NCI-H1417 (cell line): ENCODE data around the gene RAVER2.
A peak's percentile ranks its signal among the peaks of the same experiment; 100 is the strongest.
"Not testable (repeated sequence)": the region's sequence is repeated elsewhere in the genome, so short reads cannot be mapped to it uniquely, and the experiment has no call there.

Experiments
- DNase-seq, 3 experiments: peaks; one replicate each; lab custom pipeline; 2025; lab: John Stamatoyannopoulos, UW

Gene RAVER2

DNA sequence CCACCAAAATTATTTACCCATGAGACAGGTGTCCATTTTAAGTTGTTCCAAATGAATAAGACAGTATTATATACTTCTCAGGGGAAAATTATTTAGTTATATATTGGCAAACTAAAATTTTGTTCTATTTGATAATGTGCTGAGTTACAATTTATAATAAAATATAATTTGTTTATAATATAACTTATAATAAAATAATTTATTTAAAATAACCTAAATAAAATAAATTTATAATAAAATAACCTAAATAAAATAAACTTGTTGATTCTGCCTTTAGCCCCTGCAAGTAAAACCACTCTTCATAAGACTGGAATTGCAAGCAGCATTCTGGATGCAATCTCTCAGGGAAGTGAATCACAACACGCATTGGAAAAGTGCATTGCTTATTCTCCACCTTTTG lies 69.6 kb downstream of the RAVER2 start:
- no peak for DNase-seq

DNA sequence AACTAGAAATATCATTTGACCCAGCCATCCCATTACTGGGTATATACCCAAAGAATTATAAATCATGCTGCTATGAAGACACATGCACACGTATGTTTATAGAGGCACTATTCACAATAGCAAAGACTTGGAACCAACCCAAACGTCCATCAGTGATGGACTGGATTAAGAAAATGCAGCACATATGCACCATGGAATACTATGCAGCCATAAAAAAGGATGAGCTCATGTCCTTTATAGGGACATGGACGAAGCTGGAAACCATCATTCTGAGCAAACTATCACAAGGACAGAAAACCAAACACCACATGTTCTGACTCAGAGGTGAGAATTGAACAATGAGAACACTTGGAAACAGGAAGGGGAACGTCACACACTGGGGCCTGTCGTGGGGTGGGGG lies 72.5 kb downstream of the RAVER2 start:
- not testable (repeated sequence) for DNase-seq

DNA sequence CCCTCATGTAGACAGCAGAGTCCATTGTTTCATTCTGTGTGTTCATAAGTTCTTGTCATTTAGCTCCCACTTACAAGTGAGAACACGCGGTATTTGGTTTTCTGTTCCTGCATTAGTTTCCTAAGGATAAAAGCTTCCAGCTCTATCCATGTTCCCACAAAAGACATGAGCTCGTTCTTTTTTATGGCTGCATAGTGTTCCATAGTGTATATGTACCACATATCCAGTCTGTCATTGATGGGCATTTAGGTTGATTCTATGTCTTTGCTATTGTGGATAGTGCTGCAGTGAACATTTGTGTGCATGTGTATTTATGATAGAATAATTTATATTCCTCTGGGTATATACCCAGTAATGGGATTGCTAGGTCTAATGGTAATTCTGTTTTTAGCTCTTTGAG lies 75.7 kb downstream of the RAVER2 start:
- not testable (repeated sequence) for DNase-seq

DNA sequence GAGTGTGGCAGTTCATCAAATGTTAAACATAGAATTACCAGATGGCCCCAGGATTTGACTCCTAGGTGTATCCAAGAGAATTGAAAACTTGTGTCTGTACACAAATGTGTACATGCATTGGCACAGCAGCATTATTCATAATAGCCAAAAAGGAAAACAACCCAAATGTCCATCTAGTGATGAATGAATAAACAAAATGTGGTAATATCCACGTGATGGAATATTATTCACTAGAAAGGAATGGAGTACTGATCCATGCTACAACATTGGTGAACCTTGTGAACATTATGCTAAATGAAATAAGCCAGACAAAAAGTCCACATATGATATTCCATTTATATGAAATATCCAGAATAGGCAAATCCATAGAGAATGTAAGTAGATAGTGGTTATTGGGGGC lies 77.7 kb downstream of the RAVER2 start:
- DNase-seq, result no peak

DNA sequence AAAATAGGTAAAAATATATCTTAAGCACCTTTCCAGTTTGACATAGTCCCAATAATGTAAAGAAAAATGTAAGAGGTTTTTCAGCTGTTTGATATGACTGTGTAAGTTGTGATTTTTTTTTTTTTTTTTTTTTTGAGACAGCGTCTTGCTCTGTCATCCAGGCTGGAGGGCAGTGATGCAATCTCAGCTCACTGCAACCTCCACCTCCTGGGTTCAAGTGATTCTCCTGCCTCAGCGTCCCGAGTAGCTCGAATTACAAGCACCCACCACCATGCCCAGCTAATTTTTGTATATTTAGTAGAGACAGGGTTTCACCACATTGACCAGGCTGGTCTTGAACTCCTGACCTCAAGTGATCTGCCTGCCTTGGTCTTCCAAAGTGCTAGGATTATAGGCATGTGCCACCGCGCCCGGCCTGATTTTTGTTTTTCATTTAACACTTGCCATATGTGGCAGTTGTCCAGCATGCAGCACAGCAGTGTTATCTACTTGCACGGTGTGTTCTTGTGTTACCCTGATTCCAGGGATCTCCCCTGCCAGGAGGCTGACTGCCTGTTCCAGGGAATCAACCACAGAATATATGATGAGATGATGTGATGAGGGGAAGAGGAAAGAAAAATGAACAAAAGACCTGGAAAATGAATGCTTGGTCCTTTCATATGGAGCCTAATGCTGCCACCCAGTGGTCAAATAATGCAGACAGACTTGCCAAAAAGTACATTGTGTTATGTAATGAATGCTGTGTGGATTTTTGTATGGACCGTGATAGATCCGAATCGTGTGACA lies 79.0 kb downstream of the RAVER2 start:
- DNase-seq, result peak; percentile 61 to 89 (median 77)

DNA sequence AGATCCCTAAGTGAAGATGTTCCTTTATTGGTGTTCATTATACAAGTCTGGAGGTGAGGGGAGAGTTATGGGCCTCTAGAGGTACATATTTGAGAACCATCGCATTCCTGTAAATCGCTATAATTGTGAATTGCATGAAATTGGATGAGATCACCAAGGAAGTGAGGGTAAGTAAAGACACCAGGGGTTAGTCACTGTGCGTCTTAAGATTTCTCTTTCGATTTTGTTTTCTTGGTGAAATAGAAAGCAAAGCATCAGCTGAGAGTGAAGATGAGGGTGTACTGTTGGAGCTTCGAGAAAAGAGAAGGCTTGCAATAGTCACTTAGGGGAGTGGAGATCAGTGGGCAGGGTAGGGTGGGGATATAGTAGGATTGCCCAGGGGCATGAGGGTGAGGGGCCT lies 82.1 kb downstream of the RAVER2 start:
- DNase-seq, result no peak

DNA sequence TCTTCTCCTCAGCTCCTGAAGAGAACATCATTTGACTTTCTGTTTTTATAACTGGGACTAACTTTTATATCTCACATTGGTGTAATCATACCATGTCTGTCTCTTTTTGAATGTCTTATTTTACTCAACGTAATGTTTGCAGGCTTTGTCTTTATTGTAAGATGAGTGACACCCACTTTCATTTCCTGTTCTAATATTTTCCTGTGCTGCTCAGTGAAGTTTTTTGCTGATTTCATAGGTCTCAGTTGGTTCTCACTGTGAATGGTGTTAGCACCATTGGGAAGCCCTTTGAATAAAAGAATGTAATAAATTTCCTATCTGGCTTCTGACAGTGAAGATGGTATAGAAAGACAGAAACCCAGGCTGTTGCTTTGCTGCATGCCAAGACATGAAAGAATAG lies 84.0 kb downstream of the RAVER2 start:
- DNase-seq, result no peak

DNA sequence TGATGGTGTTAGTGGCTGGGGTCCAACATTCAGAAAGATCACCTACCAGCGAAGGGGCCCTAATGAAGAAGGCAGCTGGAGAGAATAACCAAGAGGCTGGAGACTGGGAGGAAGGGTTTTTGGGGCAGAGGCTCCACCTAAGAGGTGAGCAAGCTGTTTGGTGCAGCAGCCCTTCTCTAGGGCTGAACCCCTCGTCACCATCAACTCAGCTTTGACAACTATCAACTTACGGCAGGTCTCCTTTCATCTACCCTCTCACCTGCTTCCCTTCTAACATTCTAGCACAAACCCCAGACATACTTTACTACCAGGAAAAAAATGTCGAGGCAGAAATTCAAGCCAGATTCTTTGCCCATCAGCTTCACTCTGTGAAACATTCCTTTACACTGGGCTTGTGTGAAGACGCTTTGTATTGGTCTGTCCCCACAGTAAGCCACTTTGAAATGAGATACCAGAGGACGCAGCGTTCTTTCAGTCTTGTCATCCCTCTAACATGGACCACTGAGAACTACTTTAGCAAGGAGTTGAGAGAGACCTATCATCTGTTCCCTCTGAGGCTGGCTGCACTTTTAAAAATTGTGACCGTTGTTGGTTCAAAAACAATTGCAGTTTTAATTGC lies 84.6 kb downstream of the RAVER2 start:
- no peak for DNase-seq

DNA sequence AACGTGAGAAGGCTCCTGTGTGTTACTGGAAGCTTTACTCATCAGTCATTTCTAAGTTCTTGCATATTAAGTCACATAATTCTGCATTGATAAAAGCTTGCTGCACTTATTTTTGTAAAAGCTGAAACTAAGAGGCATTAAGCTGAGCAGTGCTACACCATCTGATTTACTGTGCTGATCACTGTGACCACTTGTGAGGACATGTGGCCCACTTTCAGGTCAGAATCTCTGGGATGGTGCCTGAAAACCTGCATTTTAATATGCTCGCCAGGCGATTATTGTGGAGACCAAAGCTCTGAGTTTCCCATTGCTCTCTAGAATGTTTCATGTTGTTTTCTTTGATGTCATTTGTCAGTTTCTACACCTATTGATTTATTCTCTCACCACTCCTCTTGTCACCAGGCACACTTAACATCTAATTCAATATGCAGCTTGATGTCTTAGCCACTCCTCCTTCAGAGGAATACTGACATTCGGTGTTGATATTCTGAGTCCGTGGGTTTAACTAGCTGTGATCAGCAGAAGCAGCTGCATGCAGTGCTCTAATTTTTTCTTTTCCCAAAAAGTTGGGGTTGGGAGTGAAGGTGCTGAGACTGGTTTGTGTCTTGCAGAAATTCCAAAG lies 85.3 kb downstream of the RAVER2 start:
- no peak for DNase-seq

DNA sequence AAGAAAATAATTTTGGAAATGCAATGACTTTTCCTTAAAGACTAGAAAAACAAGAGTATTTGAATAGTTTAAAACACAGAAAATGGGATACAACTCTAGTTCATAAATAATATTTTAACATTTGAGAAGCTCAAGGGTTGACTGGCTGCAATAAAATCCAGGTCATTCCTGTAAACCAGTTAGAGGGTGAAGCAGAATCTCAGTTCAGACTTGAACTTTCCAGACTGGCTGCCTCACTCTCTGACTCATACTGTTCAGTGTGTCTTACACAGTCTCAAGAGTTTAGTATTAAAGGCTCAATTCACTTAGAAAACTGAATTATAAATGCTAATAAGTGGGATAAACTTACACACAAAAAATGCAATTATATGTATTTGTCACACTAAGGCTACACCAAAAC lies 89.9 kb downstream of the RAVER2 start:
- no peak for DNase-seq

DNA sequence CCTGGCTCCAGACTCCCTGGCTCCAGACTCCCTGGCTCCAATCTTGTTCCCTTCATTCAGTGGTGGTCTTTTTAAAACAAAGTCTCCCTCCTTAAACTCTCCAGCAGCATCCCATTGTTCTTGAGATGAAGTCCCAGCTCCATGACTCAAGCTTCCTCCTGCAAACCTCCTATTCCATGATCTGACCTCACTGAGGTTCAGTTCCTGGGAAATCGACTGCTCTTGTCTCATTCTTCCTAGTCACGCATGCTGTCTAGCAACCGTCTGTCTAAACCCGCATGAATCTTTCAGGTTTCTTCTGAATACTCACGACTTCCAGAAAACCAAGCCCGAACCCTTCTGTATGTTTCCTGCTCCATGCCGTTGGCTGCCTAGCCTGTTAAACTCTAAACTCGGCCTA lies 91.9 kb downstream of the RAVER2 start:
- DNase-seq, result no peak

DNA sequence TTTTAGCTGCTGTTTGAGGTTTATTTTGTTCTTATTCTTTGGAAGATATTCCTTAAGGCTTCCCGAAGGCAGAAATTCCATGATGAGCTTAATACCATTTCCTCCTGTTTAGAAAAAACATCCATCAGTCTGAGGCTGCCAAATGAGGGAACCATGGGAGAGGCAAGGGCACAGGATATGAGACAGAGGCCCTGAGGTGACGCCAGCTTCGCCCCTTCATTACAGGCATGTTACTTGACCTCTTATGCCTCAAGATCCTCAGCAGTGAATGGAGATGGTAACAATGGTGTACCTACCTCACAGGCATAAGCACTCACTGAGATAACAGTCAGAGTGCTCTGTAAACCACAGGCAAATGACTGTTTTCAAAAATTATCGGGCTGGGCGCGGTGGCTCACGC lies 93.6 kb downstream of the RAVER2 start:
- DNase-seq, result no peak

DNA sequence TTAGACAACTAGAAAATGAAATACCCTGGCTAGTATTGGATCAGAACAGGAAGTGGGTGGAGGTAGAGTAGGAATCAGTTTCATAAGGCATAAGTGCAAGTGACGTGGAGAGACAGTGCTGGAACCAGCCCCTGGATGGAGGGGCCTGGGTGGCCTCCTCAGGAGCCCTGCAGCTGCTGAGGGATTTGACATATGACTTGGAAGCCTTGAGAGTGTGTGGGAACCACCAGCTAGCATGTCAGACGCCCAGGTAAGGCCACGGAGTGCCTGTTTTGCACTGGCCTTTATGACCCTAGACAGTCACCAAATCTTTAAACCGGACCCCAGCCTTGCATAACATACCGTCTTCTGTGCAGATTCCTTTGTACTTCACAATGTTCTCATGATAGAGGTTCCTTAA lies 94.4 kb downstream of the RAVER2 start:
- no peak for DNase-seq

DNA sequence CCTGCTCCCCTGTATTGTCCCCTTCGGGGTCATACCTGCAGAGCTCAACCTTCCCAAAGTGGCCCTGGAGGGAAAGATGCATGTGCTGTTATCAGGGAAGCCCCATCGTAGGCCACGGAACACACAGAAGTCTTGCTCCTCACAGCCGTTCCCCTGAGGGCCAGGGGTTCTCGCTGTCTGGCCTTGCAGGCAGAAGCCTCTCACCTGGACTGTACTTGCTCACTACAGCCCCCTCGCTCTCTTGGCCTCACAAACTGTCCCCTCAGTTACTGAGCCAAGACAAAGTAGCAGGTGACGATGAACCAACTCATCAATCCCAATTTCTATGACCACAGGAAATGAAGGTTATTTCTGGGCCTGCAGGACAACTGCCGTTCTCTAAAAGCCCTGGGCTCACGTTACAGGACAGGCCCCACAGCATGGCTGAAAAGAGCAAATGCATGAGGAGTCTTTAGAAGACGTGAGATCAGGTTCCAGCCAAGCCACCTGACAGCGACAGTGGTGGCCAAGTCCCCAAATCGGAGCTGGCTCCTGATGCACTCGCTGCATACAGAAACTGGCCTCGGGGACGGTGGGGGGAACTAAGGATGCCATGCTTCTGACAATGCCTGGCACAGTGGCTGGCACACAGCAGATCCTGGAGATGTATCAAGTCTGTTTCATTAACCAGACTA lies 95.0 kb downstream of the RAVER2 start:
- no peak for DNase-seq

DNA sequence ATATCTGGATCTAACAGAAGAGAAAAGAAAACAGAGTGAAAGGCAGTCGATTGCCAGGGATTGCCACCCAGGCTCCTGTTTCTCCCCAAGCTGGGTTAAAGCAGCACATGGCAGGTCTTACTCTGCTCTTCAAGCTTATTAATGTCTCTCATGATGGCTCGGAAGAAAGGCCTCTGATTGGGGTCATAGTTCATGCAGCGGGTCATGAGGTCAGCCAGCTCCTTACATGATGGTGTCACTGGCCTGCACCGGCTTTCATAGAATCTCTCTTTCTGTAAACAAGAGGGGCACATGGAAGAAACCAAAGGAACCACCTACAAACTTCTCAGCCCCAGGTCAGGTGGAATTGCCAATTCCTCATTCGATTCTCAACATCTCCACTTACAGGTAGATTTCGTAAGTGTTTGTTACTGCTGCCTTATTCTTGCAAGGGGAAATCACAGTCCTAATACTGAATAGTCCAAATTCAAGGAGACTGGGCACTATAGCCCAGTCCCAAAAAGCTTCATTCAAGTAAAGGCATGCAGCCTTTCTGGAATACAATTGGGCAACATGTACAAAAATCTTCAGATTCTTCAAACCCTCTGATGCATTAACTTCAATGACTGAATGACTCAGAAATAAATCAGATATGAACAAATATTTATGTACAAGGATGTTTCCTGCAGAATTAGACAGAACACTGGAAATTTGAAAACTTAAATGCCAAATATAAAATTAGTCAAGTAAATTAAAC lies 96.6 kb downstream of the RAVER2 start:
- DNase-seq, result no peak

DNA sequence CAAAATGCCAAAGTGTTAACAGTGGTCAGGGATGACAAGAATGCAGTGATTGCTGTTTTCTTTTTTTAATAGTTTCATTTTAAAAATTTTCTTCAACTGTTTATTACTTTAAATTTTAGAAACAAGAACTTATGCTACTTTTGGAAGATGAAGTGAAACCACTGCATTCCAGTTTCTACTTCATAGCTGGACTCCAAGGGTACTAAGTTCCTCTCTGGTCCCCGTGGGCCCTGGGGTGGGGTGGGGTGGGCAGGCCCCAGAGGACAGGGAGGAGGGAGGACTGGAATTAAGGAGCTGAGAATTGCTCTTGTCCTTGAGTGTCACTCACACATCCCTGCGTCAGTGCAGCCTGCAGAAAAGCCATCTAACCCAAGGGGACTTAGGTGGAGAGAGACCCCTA lies 97.3 kb downstream of the RAVER2 start:
- DNase-seq, result no peak

DNA sequence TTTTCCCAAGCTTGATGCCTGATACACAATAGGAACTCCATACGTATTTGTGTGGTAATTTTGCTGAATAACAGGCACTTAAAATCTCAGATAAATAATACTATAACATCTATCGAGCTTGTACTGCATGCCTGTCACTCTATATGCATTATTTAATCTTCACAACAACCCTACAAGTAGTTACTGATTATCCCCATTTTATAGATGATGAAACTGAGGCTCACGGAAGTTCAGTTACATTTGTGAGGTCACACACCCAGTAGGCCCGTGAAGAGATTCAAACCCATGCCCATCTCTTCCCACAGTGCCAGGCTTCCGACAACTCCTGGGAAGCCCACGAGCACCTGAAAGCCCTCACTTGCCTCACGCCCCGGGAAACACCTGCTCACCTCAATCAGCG lies 98.8 kb downstream of the RAVER2 start:
- no peak for DNase-seq

DNA sequence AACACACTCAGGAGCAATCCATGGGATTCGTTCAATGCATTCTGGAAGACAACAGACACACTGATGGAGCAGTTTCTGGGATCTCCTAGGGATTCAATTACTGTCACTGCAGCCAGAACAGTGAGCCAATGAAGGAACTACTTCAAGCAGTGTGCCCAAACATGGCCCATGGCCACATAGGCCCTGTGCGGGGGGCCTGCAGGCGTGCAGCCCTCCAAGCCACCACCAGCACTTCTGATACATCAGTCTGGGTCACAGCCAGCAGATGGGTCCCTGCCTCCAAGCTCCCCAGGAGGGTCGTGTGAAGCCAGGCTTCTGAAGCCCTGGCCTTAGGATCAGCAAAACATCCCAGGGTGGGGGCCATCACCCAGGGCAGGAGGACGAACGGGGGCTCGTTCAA lies 99.3 kb downstream of the RAVER2 start:
- DNase-seq, result no peak

DNA sequence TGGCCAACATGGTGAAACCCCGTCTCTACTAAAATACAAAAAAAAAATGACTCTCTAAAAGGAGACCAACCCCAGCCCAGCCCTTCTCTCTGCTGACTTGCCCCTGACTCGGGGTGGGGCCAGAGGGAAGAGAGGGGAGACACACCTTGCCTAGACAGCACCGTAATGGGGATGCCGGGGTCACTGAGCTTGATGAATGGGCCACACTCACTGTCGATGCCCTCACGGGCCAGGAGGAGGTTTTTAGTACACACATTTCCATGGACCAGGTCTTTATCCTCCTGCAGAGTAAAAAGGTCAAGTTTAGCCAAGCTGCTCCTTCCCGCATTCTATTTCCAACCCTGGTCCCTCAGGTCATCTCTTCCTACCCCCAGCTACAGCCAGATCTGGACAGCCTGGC lies 99.7 kb downstream of the RAVER2 start:
- no peak for DNase-seq

DNA sequence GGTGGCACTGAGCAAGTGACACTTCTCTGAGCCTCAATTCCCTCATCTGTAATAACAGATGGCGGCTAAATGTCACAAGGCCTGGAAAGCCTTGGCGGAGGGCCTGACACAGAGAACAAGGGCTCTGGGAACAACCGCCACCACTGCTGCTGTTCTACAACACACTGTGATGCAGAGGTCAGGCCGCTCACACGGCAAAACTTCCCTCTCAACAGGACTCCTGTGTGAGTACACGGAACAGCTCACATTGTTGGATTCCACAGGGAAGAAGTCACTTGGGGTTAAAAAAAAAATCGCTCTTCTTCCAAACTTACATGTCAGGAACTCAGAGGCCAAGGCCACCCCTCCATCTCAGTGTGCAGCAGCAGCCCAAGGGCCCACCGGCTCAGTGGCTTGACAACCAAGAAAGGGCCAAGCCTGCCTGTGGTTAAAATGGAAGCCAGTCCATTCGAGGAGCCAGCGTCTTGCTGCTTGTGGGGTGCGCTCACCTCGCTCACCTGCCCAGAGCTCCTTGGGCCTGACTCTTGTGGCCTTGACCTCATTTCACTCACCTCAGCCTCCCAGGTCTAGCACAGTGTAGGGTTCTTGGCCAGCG lies 101.1 kb downstream of the RAVER2 start:
- no peak for DNase-seq

DNA sequence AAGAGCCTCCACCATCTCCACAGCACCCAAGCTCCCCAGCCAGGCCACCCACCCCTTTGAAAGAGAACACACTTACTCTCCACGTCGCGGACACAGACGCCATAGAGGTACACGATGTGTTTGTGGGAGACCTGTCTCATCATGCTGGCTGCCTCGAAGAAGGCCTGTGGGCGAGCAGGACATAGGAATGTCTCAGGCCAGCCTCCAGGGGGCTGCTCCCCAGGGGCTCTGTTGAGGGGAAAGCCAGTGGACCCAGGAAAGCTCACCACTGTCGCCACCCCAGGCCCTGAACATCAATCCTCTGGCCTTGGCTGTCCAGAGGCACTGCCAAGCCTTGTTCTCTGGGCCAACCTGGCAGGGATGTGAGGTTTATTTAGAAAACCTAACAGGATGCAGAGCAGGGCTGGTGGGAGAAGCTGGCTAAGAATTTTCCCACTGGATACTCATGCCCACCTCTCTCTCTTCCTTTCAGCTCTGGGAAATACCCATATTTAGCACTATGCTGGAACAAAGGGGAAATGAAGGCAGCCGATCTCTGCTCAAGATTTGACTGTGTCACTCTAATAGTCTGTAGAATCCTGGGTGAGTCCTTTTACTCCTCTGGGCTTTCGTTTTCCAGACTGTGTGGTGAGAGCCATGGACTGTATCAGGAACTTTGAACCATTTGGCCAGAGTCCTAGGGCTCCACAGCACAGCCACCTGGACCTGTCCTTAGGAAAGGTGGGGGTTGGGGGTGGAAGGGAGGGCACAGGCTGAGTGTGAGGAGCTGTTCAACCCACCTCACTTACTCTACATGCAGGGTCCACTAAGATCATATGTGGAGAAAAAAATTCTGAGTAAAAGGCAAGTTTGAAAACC lies 101.9 kb downstream of the RAVER2 start:
- no peak for DNase-seq
